KOPT-K1 (cell line): ENCODE results near the gene NOM1.

Experiments used
- H3K27ac ChIP-seq: fragments of 200-600 bp; sonication (generic); 2 replicates; pipeline ENCODE4 v1.5.1; 2016; ENCODE audit warnings: antibody characterized with exemption, mild to moderate bottlenecking, low read depth, low read length; ENCODE audit not compliant: poor library complexity, severe bottlenecking
- H3K36me3 ChIP-seq: fragments of 200-600 bp; sonication (generic); 2 replicates; pipeline ENCODE4 v1.5.1; 2017; ENCODE audit warnings: antibody characterized with exemption, mild to moderate bottlenecking, low read length, moderate library complexity; ENCODE audit not compliant: insufficient read depth
- H3K9me3 ChIP-seq: fragments of 200-600 bp; sonication (generic); 2 replicates; pipeline ENCODE4 v1.5.1; 2017; ENCODE audit warnings: antibody characterized with exemption, low read length, mild to moderate bottlenecking; ENCODE audit not compliant: insufficient read depth, poor library complexity, severe bottlenecking

Gene NOM1

GRCh38 chr7:157021071-157021870 lies 71.8 kb downstream of the NOM1 start:
- no peak overlapping the region for H3K27ac ChIP-seq
- H3K36me3 ChIP-seq = no peaks in the 10 kb centered on the region
- peaks cover 24% of the 10 kb centered on the region for H3K9me3 ChIP-seq

- Histone ChIP-seq H3K27ac (no peak overlapping the region), H3K9me3 (peaks cover 24% of the 10 kb centered on the region), H3K36me3 (no peaks in the 10 kb centered on the region)
Observed at GRCh38 chr7:157021871-157022680, 72.6 kb downstream of the NOM1 start.
